K562 (cell line): ENCODE data around the gene CYTH1. TPM values are rescaled to one million over a fixed set of nuclear protein-coding genes. Genes with fewer than 3 reads are reported as not detected.

Experiments used
- ATAC-seq: fragments of 200-7000 bp; cut with Tn5 transposase; 3 replicates; pipeline ENCODE4 v1.9.1; 2020; ENCODE audit warnings: moderate library complexity
- BruUV-seq: library from RNA; stranded (reverse); fragments of 400-500 nt; replicated peaks from 2 replicates; lab custom pipeline; 2021; lab: Mats Ljungman, UMichigan
- CTCF ChIA-PET: fragments of 300-600 bp; formaldehyde crosslinking; extraction: SDS; loops from one replicate; lab custom pipeline; 2021; ENCODE audit warnings: low intra/inter-chr PET ratio; lab: Yijun Ruan, JAX
- POLR2A ChIA-PET: fragments of 300-600, 350-650 bp; sonication (Branson Sonifier 250); formaldehyde crosslinking; extraction: SDS; loops from one replicate; lab custom pipeline; 2021; ENCODE audit warnings: antibody characterized with exemption, inconsistent platforms; lab: Yijun Ruan, JAX
- DNase-seq, 4 experiments: peaks; one replicate each; pipeline versions ENCODE4 v3.0.0 to v3.0.0-alpha.2; 2011 to 2018; ENCODE audit warnings: low spot score in 3 of 4, mixed read lengths in 3 of 4; ENCODE audit errors: extremely low read depth in 1 of 4
- FAIRE-seq: peaks from 2 replicates; lab custom pipeline; 2011; peaks lifted over from hg19 to GRCh38; lab: Jason Lieb, UNC
- H2AFZ ChIP-seq: 2 replicates; pipeline ENCODE4 v1.6.0; 2011; ENCODE audit warnings: low read depth, low read length, control low read depth, inconsistent platforms
- H3K27ac ChIP-seq: fragments of 200-600 bp; 3 replicates; pipeline ENCODE4 v1.8.0; 2011; ENCODE audit warnings: low read depth, mild to moderate bottlenecking, control low read depth, inconsistent platforms, low read length, moderate library complexity, mixed read lengths; ENCODE audit errors: extremely low read depth
- H3K27me3 ChIP-seq, 2 experiments: fragments of 300-600 bp in 1 of 2; 2 replicates in 1 of 2; 3 replicates in 1 of 2; pipeline versions ENCODE4 v1.6.0 to v1.8.0; 2011; ENCODE audit warnings: inconsistent platforms in 2 of 2, low read length in 2 of 2, mild to moderate bottlenecking in 1 of 2, mixed read lengths in 1 of 2, moderate library complexity in 1 of 2; ENCODE audit not compliant: control insufficient read depth in 2 of 2, insufficient read depth in 2 of 2
- H3K36me3 ChIP-seq: fragments of 300-600 bp; 3 replicates; pipeline ENCODE4 v1.8.0; 2011; ENCODE audit warnings: mild to moderate bottlenecking, low read length, inconsistent platforms; ENCODE audit not compliant: control insufficient read depth, insufficient read depth
- H3K4me1 ChIP-seq, 2 experiments: fragments of 200-600 bp in 1 of 2; replicated peaks in 1 of 2; 2 replicates in 1 of 2; 3 replicates in 1 of 2; pipeline versions ENCODE4 v1.5.1 to v1.8.0; 2011; ENCODE audit warnings: inconsistent platforms in 2 of 2, low read length in 2 of 2, mild to moderate bottlenecking in 1 of 2, mixed read lengths in 1 of 2, moderate library complexity in 1 of 2; ENCODE audit not compliant: control insufficient read depth in 2 of 2, insufficient read depth in 2 of 2
- H3K4me2 ChIP-seq: 2 replicates; pipeline ENCODE4 v1.6.1; 2011; ENCODE audit warnings: low read length, control low read depth, inconsistent platforms, mixed read lengths; ENCODE audit not compliant: insufficient read depth
- H3K4me3 ChIP-seq: fragments of 200-600 bp; sonication (generic), shearing (Covaris generic); 2 replicates; pipeline ENCODE4 v1.5.1; 2016; ENCODE audit warnings: control low read depth, inconsistent platforms
- H3K79me2 ChIP-seq: fragments of 200-600 bp; 3 replicates; pipeline ENCODE4 v1.8.0; 2011; ENCODE audit warnings: low read length, inconsistent platforms; ENCODE audit not compliant: control insufficient read depth, insufficient read depth
- H3K9ac ChIP-seq, 2 experiments: 2 replicates each; pipeline versions ENCODE4 v1.6.0 to v1.6.1; 2011; ENCODE audit warnings: low read depth in 2 of 2, low read length in 2 of 2, control low read depth in 1 of 2, inconsistent platforms in 1 of 2, mild to moderate bottlenecking in 1 of 2, mixed read lengths in 1 of 2; ENCODE audit not compliant: insufficient read depth in 1 of 2
- H3K9me1 ChIP-seq: one replicate; pipeline ENCODE4 v1.6.0; 2011; ENCODE audit warnings: inconsistent platforms, mild to moderate bottlenecking, low read length, moderate library complexity; ENCODE audit not compliant: control insufficient read depth, insufficient read depth
- H3K9me3 ChIP-seq: replicated peaks from 2 replicates; pipeline ENCODE4 v1.5.1; 2011; ENCODE audit warnings: low read depth, low read length, inconsistent platforms; ENCODE audit not compliant: control insufficient read depth, insufficient read depth
- H4K20me1 ChIP-seq: replicated peaks from 2 replicates; pipeline ENCODE4 v1.6.1; 2011; ENCODE audit warnings: low read length, inconsistent platforms, mixed read lengths; ENCODE audit not compliant: control insufficient read depth, insufficient read depth
- ZFP30 ChIP-seq: fragments of 250-450 bp; sonication (Bioruptor Pico); IDR thresholded peaks from 2 replicates; pipeline ENCODE4 v1.8.0; 2022; ENCODE audit warnings: moderate library complexity, mild to moderate bottlenecking, inconsistent platforms, borderline replicate concordance
- WGBS: fragments of 100-300 bp; shearing (Covaris generic); methylation state at CpG from one replicate; pipeline ENCODE4 v1.1.6; 2016; ENCODE audit warnings: low coverage, mixed read lengths; ENCODE audit not compliant: insufficient coverage; ENCODE audit errors: missing lambda C conversion rate; 5-methylcytosine and 5-hydroxymethylcytosine counted together
- in situ Hi-C: fragments of 300-500 bp; cut with MboI; formaldehyde crosslinking; loops from 4 replicates; pipeline ENCODE4 v1.15.0; 2018; ENCODE audit warnings: inconsistent platforms, mixed read lengths
- intact Hi-C: fragments of 100-400 bp; cut with micrococcal nuclease; formaldehyde crosslinking; loops from 2 replicates; pipeline ENCODE4 v1.14.2; 2022
- polyA plus RNA-seq, 8 experiments: library from polyadenylated mRNA; depleted of rRNA in 4 of 8; stranded (reverse) in 5 of 8; unstranded in 3 of 8; fragments of >200 nt; fragmentation: Nextera tagmentation in 2 of 8; fragmentation: Illumina TruSeq in 1 of 8; extraction: Ambion mirVana in 2 of 8; extraction: Trizol in 1 of 8; gene quantifications; 2 replicates each; pipeline versions ENCODE4 v1.2.1 to v1.2.3, GENCODE V29; 2011 to 2014; ENCODE audit warnings: inconsistent platforms in 1 of 8, missing spikeins in 1 of 8
- total RNA-seq, 7 experiments: library from RNA; depleted of rRNA in 6 of 7; stranded (reverse); fragments of >200 nt in 6 of 7; fragmentation: Illumina TruSeq in 2 of 7; extraction: Trizol in 2 of 7; gene quantifications; 2 replicates each; pipeline versions ENCODE4 v1.2.1 to v1.2.3, GENCODE V29; 2011 to 2021; ENCODE audit warnings: low replicate concordance in 1 of 7
- TF ChIP-seq, protein P1 (sequence below): fragments of 200-800 bp; sonication (Bioruptor generic); IDR thresholded peaks from 2 replicates; pipeline ENCODE4 v1.6.1; 2017; ENCODE audit warnings: missing genetic modification characterization, missing compliant biosample characterization
- TF ChIP-seq, protein P2 (sequence below), 2 experiments: IDR thresholded peaks; 2 replicates each; pipeline ENCODE4 v1.6.1; 2011; ENCODE audit warnings: borderline replicate concordance in 1 of 2, control low read depth in 1 of 2, low read depth in 1 of 2, low read length in 1 of 2, mild to moderate bottlenecking in 1 of 2, mixed read lengths in 1 of 2, moderate library complexity in 1 of 2; ENCODE audit not compliant: insufficient read depth in 1 of 2, insufficient read length in 1 of 2, poor library complexity in 1 of 2, severe bottlenecking in 1 of 2; ENCODE audit errors: extremely low read depth in 1 of 2

The CYTH1 gene
- total and polyA plus RNA-seq, 9 of the 15 experiments (the other 6 are each of a cell fraction or from before 2014, with no cell fraction given): 0.52 to 27.7 (median 16.8) TPM

DNA sequence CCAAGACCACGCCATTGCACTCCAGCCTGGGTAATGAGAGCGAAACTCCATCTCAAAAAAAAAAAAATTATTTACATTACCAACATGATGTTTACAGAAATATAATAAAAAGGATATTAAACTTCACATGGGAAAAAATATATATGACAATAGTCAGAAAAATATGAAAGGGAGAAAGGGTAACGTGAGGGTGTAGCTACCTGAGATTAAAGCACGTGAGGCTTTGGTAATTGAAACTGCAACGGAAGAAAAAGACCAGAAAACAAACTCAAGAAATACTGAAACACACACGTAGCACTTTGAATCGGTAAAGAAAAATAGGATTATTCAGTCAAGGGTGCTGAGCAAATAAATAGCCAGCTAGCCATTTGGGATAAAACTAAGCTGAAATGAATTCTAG is 53.6 kb downstream of the CYTH1 start:
- no peaks in the 10 kb centered on the region for H3K9me3 ChIP-seq
- no peaks in the 10 kb centered on the region for H3K9me1 ChIP-seq
- H4K20me1 ChIP-seq: peaks cover 40% of the 10 kb centered on the region
- H3K4me2 ChIP-seq: no peak overlapping the region
- no TSS peak for BruUV-seq
- no peak for FAIRE-seq
- no peak overlapping the region for H3K27ac ChIP-seq
- no peak for TF ChIP-seq ZFP30 (CRISPR knock-in tag)
- TF ChIP-seq, protein P1, sequence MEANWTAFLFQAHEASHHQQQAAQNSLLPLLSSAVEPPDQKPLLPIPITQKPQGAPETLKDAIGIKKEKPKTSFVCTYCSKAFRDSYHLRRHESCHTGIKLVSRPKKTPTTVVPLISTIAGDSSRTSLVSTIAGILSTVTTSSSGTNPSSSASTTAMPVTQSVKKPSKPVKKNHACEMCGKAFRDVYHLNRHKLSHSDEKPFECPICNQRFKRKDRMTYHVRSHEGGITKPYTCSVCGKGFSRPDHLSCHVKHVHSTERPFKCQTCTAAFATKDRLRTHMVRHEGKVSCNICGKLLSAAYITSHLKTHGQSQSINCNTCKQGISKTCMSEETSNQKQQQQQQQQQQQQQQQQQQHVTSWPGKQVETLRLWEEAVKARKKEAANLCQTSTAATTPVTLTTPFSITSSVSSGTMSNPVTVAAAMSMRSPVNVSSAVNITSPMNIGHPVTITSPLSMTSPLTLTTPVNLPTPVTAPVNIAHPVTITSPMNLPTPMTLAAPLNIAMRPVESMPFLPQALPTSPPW (CRISPR knock-in tag): no peak
- TF ChIP-seq, protein P2, sequence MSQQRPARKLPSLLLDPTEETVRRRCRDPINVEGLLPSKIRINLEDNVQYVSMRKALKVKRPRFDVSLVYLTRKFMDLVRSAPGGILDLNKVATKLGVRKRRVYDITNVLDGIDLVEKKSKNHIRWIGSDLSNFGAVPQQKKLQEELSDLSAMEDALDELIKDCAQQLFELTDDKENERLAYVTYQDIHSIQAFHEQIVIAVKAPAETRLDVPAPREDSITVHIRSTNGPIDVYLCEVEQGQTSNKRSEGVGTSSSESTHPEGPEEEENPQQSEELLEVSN (IDR thresholded peaks at IDR 0.05; ENCODE audit: borderline replicate concordance in 1 of 2, extremely low read depth in 1 of 2, insufficient read depth in 1 of 2, insufficient read length in 1 of 2, low read depth in 1 of 2, low read length in 1 of 2, poor library complexity in 1 of 2, severe bottlenecking in 1 of 2): no peak
- H3K4me3 ChIP-seq: no peak overlapping the region
- H3K9ac ChIP-seq: no peak overlapping the region
- peaks cover 32% of the 10 kb centered on the region for H3K79me2 ChIP-seq
- intact Hi-C loops: no loop called here
- no peak for DNase-seq
- H2AFZ ChIP-seq: no peak overlapping the region
- CTCF ChIA-PET: no interaction called here
- H3K27me3 ChIP-seq: no peaks in the 10 kb centered on the region
- WGBS: 74% methylated on average over 6 of the region's 7 CpGs
- in situ Hi-C loops: no loop called here
- H3K4me1 ChIP-seq: peaks cover 0 to 6% of the 10 kb centered on the region in 2 experiments; a peak in 3 of 5 replicates
- H3K36me3 ChIP-seq: no peaks in the 10 kb centered on the region
- ATAC-seq: no peak
- POLR2A ChIA-PET: interaction anchor here (0.8 to 1.4 kb wide), 2 partner anchors 12 to 14 kb away, joined by 3 read pairs; no protein-coding TSS in a partner anchor
